ENCODE measurements around the gene ANXA11. TPM values are rescaled to one million over a fixed set of nuclear protein-coding genes. Genes with fewer than 3 reads are reported as not detected.

The ANXA11 gene
- total and polyA plus RNA-seq, 8 donors: 90.9 to 298 (median 103) TPM

DNA sequence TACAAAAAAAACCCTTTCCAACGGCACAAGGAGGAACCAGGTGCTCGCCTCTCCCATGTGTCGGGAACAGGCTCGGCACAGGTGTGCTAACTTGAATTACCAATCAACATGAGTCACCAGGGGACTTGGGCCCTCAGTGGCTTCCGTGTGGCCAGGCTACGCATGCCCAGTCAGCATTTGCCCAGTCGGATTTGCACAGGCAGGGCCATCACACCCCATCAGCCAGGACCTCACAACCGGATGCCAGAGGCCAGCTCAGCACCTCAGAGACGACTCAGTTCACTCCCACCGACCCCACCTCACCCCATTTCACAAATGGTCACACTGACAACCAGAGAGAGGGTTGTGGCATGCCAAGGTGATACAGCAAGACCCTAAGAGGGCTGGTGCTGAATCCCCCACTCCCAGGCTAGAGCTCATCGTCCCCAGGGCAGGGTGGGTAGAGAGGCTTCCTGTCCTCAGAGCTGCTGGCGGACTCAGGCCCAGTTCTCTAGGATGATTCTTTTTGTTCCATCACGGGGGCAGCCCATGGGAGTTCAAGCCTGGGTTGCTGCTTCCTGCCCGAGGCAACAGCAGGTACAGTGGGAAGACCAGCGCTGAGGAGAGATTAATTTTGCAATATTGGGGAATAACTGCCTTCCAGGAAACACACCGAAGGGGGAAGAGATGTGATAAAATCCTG, 13.6 kb downstream of the ANXA11 start:
- H3K4me1 ChIP-seq: peaks cover 33 to 98% of the 10 kb centered on the region in 2 donors
- TF ChIP-seq, protein P1, sequence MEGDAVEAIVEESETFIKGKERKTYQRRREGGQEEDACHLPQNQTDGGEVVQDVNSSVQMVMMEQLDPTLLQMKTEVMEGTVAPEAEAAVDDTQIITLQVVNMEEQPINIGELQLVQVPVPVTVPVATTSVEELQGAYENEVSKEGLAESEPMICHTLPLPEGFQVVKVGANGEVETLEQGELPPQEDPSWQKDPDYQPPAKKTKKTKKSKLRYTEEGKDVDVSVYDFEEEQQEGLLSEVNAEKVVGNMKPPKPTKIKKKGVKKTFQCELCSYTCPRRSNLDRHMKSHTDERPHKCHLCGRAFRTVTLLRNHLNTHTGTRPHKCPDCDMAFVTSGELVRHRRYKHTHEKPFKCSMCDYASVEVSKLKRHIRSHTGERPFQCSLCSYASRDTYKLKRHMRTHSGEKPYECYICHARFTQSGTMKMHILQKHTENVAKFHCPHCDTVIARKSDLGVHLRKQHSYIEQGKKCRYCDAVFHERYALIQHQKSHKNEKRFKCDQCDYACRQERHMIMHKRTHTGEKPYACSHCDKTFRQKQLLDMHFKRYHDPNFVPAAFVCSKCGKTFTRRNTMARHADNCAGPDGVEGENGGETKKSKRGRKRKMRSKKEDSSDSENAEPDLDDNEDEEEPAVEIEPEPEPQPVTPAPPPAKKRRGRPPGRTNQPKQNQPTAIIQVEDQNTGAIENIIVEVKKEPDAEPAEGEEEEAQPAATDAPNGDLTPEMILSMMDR (IDR thresholded peaks at IDR 0.05): no peak

GRCh38 chr10:80188713-80189112, 16.6 kb downstream of the ANXA11 start:
- Histone ChIP-seq H3K27ac (peak overlapping the region in 1 of 2 donors; percentile 80), H3K9me3 (no peaks in the 10 kb centered on the region), H3K27me3 (no peaks in the 10 kb centered on the region), H3K36me3 (no peaks in the 10 kb centered on the region), H3K4me1 (peaks cover 17 to 95% of the 10 kb centered on the region in 2 donors), H3K4me3 (no peak overlapping the region)
- DNase-seq (no peak), ATAC-seq (no peak)
- TF ChIP-seq, protein P1 (IDR thresholded peaks at IDR 0.05): no peak
- intact Hi-C loops (cut with DNase I): no loop called here

More for the DNA sequence above, 13.6 kb downstream of the ANXA11 start:
- Histone ChIP-seq H3K4me3 (no peak overlapping the region), H3K9me3 (no peaks in the 10 kb centered on the region), H3K27ac (peak overlapping the region; percentile 18 to 81), H3K27me3 (no peaks in the 10 kb centered on the region), H3K36me3 (peaks cover 0 to 10% of the 10 kb centered on the region in 2 donors)
- peak; percentile 6 for ATAC-seq
- peak in 2 of 4 donors; percentile 50 to 81 for DNase-seq
- intact Hi-C loops (cut with DNase I): no loop called here

GRCh38 chr10:80187465-80188409, 17.6 kb downstream of the ANXA11 start:
- peaks cover 17 to 95% of the 10 kb centered on the region in 2 donors for H3K4me1 ChIP-seq
- H3K27me3 ChIP-seq: no peaks in the 10 kb centered on the region
- TF ChIP-seq, protein P1 (IDR thresholded peaks at IDR 0.05): no peak
- H3K36me3 ChIP-seq: no peaks in the 10 kb centered on the region
- peak overlapping the region; percentile 26 to 80 for H3K27ac ChIP-seq
- H3K9me3 ChIP-seq: no peaks in the 10 kb centered on the region
- intact Hi-C loops (cut with DNase I): no loop called here
- DNase-seq: peak in 2 of 4 donors; percentile 50 to 80
- H3K4me3 ChIP-seq: no peak overlapping the region
- peak; percentile 37 for ATAC-seq

DNA sequence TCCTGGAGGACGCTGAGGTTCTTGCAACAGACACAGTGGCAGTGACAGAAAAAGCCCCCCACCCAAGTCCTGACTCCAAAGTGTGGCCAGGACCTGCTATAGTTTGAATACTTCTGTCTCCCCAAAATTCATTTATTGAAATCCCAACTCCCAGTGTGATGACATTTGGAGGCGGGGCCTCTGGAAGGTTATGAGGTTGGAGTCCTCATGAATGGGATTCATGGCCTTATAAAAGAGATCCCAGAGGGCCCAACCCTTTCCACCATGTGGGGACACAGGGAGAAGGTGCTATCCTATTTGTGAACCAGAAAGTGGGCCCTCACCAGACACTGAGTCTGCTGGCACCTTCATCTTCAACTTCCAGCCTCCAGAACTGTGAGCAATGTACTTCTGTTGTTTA, 18.3 kb downstream of the ANXA11 start:
- Histone ChIP-seq H3K4me3 (no peak overlapping the region), H3K4me1 (peaks cover 17 to 91% of the 10 kb centered on the region in 2 donors), H3K36me3 (no peaks in the 10 kb centered on the region), H3K9me3 (no peaks in the 10 kb centered on the region), H3K27ac (peak overlapping the region; percentile 26 to 80), H3K27me3 (no peaks in the 10 kb centered on the region)
- intact Hi-C loops (cut with DNase I): no loop called here
- no peak for ATAC-seq
- DNase-seq: no peak
- TF ChIP-seq, protein P1 (IDR thresholded peaks at IDR 0.05): no peak

Measured in left lung (tissue), 10 donors.